A549 treated with dexamethasone at 1 μM for 4 hours (cell line): ENCODE measurements around the gene USP43. TPM values are rescaled to one million over a fixed set of nuclear protein-coding genes. Genes with fewer than 3 reads are reported as not detected.

Source experiments
- total RNA-seq: library from RNA; stranded (reverse); fragments of 200-300 nt; extraction: Qiagen RNA extraction; gene quantifications from 5 replicates; pipeline ENCODE4 v1.2.3, GENCODE V29; 2022

The USP43 gene
- 3.5 to 4.7 TPM (median 3.8 TPM) in 5 replicates for total RNA-seq

GRCh38 chr17:9644910-9645751 is at the start of gene USP43:
USP43 (plus strand) TSS chr17:9645517; CDS start chr17:9645633, 116 bp downstream.

Other genes with a start within 250 kb of the USP43 start
- 63.7 to 82.3 TPM (median 65.0 TPM) in 5 replicates for gene STX8, start 69.7 kb upstream of the USP43 start, total RNA-seq
- 0.10 to 0.13 TPM in 2 of 5 replicates, not detected in the others for gene CFAP52, start 68.9 kb upstream of the USP43 start, total RNA-seq
- gene DHRS7C, start 146.1 kb downstream of the USP43 start, total RNA-seq, result not detected in 5 replicates
- gene GSG1L2, start 176.6 kb downstream of the USP43 start, total RNA-seq, result not detected in 5 replicates
- 8.0 to 14.4 TPM (median 9.5 TPM) in 5 replicates for gene GLP2R, start 180.4 kb downstream of the USP43 start, total RNA-seq